GM12878 (cell line): ENCODE data around the gene L1TD1. TPM values are rescaled to one million over a fixed set of nuclear protein-coding genes. Genes with fewer than 3 reads are reported as not detected.

Experiments used
- ATAC-seq: fragments of 200-7000 bp; cut with Tn5 transposase; 3 replicates; pipeline ENCODE4 v1.9.1; 2020; ENCODE audit warnings: mild to moderate bottlenecking, moderate library complexity
- BruUV-seq: library from RNA; stranded (reverse); fragments of 400-500 nt; replicated peaks from 2 replicates; lab custom pipeline; 2021; lab: Mats Ljungman, UMichigan
- CTCF ChIA-PET: fragments of 300-600 bp; sonication (Branson Sonifier 250); formaldehyde crosslinking; extraction: SDS; loops from one replicate; lab custom pipeline; 2021; ENCODE audit warnings: inconsistent platforms; lab: Yijun Ruan, JAX
- POLR2A ChIA-PET: fragments of 350-600 bp; formaldehyde crosslinking; extraction: SDS; loops from one replicate; lab custom pipeline; 2021; ENCODE audit warnings: inconsistent platforms; lab: Charles Lee
- RAD21 ChIA-PET: fragments of 300-600 bp; sonication (Branson Sonifier 250); formaldehyde crosslinking; loops from one replicate; lab custom pipeline; 2023; ENCODE audit warnings: antibody characterized with exemption; ENCODE audit not compliant: unreplicated experiment; lab: Charles Lee
- SMC1A ChIA-PET: fragments of 300-600 bp; sonication (Branson Sonifier 250); formaldehyde crosslinking; loops from one replicate; lab custom pipeline; 2023; ENCODE audit not compliant: unreplicated experiment, uncharacterized antibody; lab: Charles Lee
- DNase-seq: peaks from one replicate; pipeline ENCODE4 v3.0.0-alpha.2; 2011; ENCODE audit warnings: low read depth, low spot score
- FAIRE-seq: peaks from 3 replicates; lab custom pipeline; 2011; peaks lifted over from hg19 to GRCh38; lab: Jason Lieb, UNC
- H2AFZ ChIP-seq: 2 replicates; pipeline ENCODE4 v1.6.0; 2011; ENCODE audit warnings: low read depth, low read length, control low read depth; ENCODE audit not compliant: control insufficient read depth
- H3K27ac ChIP-seq: 2 replicates; pipeline ENCODE4 v1.5.1; 2011; ENCODE audit warnings: control low read depth; ENCODE audit not compliant: control insufficient read depth, insufficient read depth
- H3K27me3 ChIP-seq, 2 experiments: replicated peaks in 1 of 2; 2 replicates each; pipeline versions ENCODE4 v1.6.0 to v1.6.1; 2011; ENCODE audit warnings: low read length in 1 of 2; ENCODE audit not compliant: control insufficient read depth in 2 of 2, insufficient read depth in 2 of 2
- H3K36me3 ChIP-seq, 2 experiments: 2 replicates each; pipeline ENCODE4 v1.5.1; 2011; ENCODE audit warnings: low read length in 1 of 2; ENCODE audit not compliant: control insufficient read depth in 2 of 2, insufficient read depth in 2 of 2
- H3K4me1 ChIP-seq: 2 replicates; pipeline ENCODE4 v1.6.1; 2011; ENCODE audit warnings: mild to moderate bottlenecking, low read length, moderate library complexity, mixed read lengths; ENCODE audit not compliant: control insufficient read depth, insufficient read depth
- H3K4me2 ChIP-seq: 2 replicates; pipeline ENCODE4 v1.6.0; 2011; ENCODE audit warnings: control low read depth; ENCODE audit not compliant: control insufficient read depth, insufficient read depth
- H3K4me3 ChIP-seq: fragments of 200-600 bp; sonication (generic); 2 replicates; pipeline ENCODE4 v1.5.1; 2016
- H3K79me2 ChIP-seq: 2 replicates; pipeline ENCODE4 v1.6.0; 2011; ENCODE audit warnings: low read length; ENCODE audit not compliant: control insufficient read depth, insufficient read depth
- H3K9ac ChIP-seq: 2 replicates; pipeline ENCODE4 v1.8.0; 2011; ENCODE audit warnings: low read length, control low read depth, mixed read lengths; ENCODE audit not compliant: control insufficient read depth, insufficient read depth
- H3K9me3 ChIP-seq: replicated peaks from 3 replicates; pipeline ENCODE4 v1.5.1; 2011; ENCODE audit warnings: mild to moderate bottlenecking, low read length; ENCODE audit not compliant: control insufficient read depth, insufficient read depth
- H4K20me1 ChIP-seq: 2 replicates; pipeline ENCODE4 v1.6.0; 2011; ENCODE audit not compliant: control insufficient read depth, insufficient read depth
- EED ChIP-seq: sonication (generic); IDR thresholded peaks from 2 replicates; pipeline ENCODE4 v1.6.1; 2016; ENCODE audit warnings: antibody characterized with exemption, low read depth
- MEF2A ChIP-seq: IDR thresholded peaks from 2 replicates; pipeline ENCODE4 v1.6.1; 2011; ENCODE audit warnings: low read depth, mild to moderate bottlenecking, low read length, moderate library complexity; ENCODE audit not compliant: insufficient read depth
- PAX8 ChIP-seq: fragments of 450-650 bp; IDR thresholded peaks from 2 replicates; pipeline ENCODE4 v1.6.1; 2017; ENCODE audit warnings: mild to moderate bottlenecking, moderate library complexity
- RB1 ChIP-seq: fragments of 450-650 bp; formaldehyde crosslinking; IDR thresholded peaks from 2 replicates; pipeline ENCODE4 v1.6.1; 2017; ENCODE audit warnings: mild to moderate bottlenecking, borderline replicate concordance
- SREBF2 ChIP-seq: IDR thresholded peaks from 2 replicates; pipeline ENCODE4 v1.6.1; 2012; ENCODE audit warnings: mild to moderate bottlenecking, low read length
- ZBED1 ChIP-seq: IDR thresholded peaks from 2 replicates; pipeline ENCODE4 v1.6.1; 2016; ENCODE audit warnings: borderline replicate concordance
- ZNF274 ChIP-seq: IDR thresholded peaks from one replicate; pipeline ENCODE4 v1.8.0; 2011; ENCODE audit not compliant: insufficient read length, insufficient read depth
- ZSCAN29 ChIP-seq: fragments of 450-650 bp; IDR thresholded peaks from 2 replicates; pipeline ENCODE4 v1.6.1; 2017; ENCODE audit warnings: mild to moderate bottlenecking, moderate library complexity
- WGBS: methylation state at CpG from one replicate; pipeline ENCODE4 v1.1.6; 2016; ENCODE audit warnings: low lambda C conversion rate; ENCODE audit not compliant: insufficient replicate concordance, insufficient coverage; ENCODE audit errors: missing lambda C conversion rate; 5-methylcytosine and 5-hydroxymethylcytosine counted together
- in situ Hi-C: fragments of 300-500 bp; cut with MboI; formaldehyde crosslinking; loops from 9 replicates; pipeline ENCODE4 v1.14.3; 2018; ENCODE audit warnings: mixed read lengths
- intact Hi-C: fragments of 100-400 bp; cut with micrococcal nuclease; formaldehyde crosslinking; loops from one replicate; pipeline ENCODE4 v1.14.2; 2022; ENCODE audit not compliant: unreplicated experiment
- polyA plus RNA-seq, 11 experiments: library from polyadenylated mRNA; depleted of rRNA in 4 of 11; unstranded in 6 of 11; stranded (reverse) in 5 of 11; fragments of >200 nt; fragmentation: Nextera tagmentation in 4 of 11; fragmentation: Illumina TruSeq in 1 of 11; extraction: Ambion mirVana in 4 of 11; extraction: Trizol in 1 of 11; gene quantifications; 1 replicate in 1 of 11; 2 replicates in 10 of 11; pipeline versions ENCODE4 v1.2.1 to v1.2.3, GENCODE V29; 2011 to 2016; ENCODE audit warnings: inconsistent platforms in 2 of 11, missing spikeins in 2 of 11, low read depth in 1 of 11
- total RNA-seq, 4 experiments: library from RNA; depleted of rRNA in 3 of 4; stranded (reverse); fragments of >200 nt in 3 of 4; fragmentation: Illumina TruSeq in 1 of 4; extraction: Trizol in 1 of 4; gene quantifications; 2 replicates each; pipeline versions ENCODE4 v1.2.1 to v1.2.3, GENCODE V29; 2013 to 2021
- TF ChIP-seq, protein P1 (sequence below): IDR thresholded peaks from 2 replicates; pipeline ENCODE4 v1.6.1; 2012; ENCODE audit warnings: low read depth, low read length, improper control_type of control experiment

L1TD1 gene
- total and polyA plus RNA-seq, 10 of the 15 experiments (the other 5 are each of a cell fraction or from before 2014, with no cell fraction given), result 0.07 to 0.31 (median 0.21) TPM; not detected in 7

DNA sequence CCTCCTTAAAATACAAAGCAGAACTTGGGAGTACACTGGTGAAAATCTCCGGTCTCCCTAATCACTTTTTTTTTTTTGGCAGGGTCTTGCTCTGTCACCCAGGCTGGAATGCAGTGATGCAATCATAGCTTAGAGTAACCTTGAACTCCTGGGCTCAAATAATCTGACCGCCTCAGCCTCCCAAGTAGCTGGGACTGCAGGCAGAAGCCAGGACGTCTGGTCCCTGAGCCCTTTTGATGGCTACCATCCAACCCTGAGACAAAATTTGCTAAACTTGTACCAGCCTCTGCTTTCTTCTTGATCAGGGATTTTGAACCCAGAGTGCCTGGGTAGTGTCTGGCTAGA is 4.1 kb downstream of the L1TD1 start (continued):
- TF ChIP-seq RB1, result no peak
- TF ChIP-seq MEF2A, result no peak
- TF ChIP-seq, protein P1, sequence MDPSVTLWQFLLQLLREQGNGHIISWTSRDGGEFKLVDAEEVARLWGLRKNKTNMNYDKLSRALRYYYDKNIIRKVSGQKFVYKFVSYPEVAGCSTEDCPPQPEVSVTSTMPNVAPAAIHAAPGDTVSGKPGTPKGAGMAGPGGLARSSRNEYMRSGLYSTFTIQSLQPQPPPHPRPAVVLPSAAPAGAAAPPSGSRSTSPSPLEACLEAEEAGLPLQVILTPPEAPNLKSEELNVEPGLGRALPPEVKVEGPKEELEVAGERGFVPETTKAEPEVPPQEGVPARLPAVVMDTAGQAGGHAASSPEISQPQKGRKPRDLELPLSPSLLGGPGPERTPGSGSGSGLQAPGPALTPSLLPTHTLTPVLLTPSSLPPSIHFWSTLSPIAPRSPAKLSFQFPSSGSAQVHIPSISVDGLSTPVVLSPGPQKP, result no peak
- TF ChIP-seq SREBF2, result no peak
- no peak for TF ChIP-seq ZSCAN29
- TF ChIP-seq ZBED1, result no peak
- TF ChIP-seq ZNF274, result no peak
- no peak for TF ChIP-seq EED

DNA sequence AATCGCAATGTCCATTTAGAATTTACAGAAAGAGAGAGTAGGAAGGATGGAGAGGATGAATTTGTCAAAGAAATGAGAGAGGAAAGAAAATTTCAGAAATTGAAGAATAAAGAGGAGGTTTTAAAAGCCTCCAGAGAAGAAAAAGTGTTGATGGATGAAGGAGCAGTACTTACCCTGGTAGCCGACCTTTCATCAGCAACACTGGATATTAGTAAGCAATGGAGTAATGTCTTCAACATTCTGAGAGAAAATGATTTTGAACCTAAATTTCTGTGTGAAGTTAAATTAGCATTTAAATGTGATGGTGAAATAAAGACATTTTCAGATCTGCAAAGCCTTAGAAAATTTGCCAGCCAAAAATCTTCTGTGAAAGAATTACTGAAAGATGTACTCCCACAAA is 12.5 kb downstream of the L1TD1 start:
- TF ChIP-seq PAX8, result no peak
- no peak for TF ChIP-seq ZBED1
- TF ChIP-seq, all 136 proteins: peak for 0
- SMC1A ChIA-PET, result no interaction called here
- H3K79me2 ChIP-seq, result no peaks in the 10 kb centered on the region
- CTCF ChIA-PET, result interaction anchor here (0.7 kb wide), 1 partner anchor 396 kb away, joined by 3 read pairs; no protein-coding TSS in a partner anchor
- H3K4me3 ChIP-seq, result no peak overlapping the region
- H3K9ac ChIP-seq, result no peak overlapping the region
- no peaks in the 10 kb centered on the region for H4K20me1 ChIP-seq
- no peak for ATAC-seq
- POLR2A ChIA-PET, result no interaction called here
- in situ Hi-C loops, result no loop called here
- no peak for FAIRE-seq
- H3K27ac ChIP-seq, result no peak overlapping the region
- no peaks in the 10 kb centered on the region for H3K4me1 ChIP-seq
- no peaks in the 10 kb centered on the region for H3K27me3 ChIP-seq
- no peak for DNase-seq
- H2AFZ ChIP-seq, result no peak overlapping the region
- no peaks in the 10 kb centered on the region; the same call in 2 of the 3 replicates for H3K9me3 ChIP-seq
- H3K36me3 ChIP-seq, result no peaks in the 10 kb centered on the region
- WGBS, result 70% methylated on average over 2 of the region's 2 CpGs
- BruUV-seq, result no TSS peak
- no peak overlapping the region for H3K4me2 ChIP-seq
- RAD21 ChIA-PET, result no interaction called here
- intact Hi-C loops, result no loop called here
